ENCODE measurements around the gene C16orf86.

DNA sequence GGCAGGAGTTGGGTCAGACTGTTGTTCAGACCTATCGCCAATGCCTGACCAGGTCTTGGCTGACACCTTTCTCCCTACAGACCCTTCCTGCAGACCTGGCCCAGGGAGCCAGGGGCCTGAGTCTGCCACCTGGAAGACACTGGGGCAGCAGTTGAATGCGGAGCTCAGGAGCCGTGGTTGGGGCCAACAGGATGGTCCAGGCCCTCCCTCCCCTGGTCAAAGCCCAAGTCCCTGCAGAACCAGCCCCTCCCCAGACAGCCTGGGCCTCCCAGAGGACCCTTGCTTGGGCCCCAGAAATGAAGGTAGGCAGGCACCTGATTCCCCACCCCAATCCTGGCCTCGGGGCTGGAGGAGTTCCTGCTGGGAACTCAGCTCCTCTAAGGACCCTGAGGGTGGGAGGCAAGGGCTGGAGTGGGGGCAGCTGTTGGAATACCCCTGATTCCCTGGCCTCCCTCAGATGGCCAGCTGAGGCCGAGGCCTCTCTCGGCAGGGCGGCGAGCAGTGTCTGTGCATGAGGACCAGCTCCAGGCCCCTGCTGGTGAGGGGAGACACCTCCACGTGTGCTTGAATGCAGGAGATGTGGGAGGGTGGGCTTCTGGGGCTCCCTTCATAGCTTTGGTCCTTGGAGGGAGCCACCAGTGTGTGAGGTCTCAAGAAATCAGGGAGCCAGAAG, 10.1 kb upstream of the C16orf86 start:
- TF ChIP-seq POLR2AphosphoS5 (IDR thresholded peaks at IDR 0.05; ENCODE audit: low read depth, low read length), result no peak
- TF ChIP-seq, protein P1, sequence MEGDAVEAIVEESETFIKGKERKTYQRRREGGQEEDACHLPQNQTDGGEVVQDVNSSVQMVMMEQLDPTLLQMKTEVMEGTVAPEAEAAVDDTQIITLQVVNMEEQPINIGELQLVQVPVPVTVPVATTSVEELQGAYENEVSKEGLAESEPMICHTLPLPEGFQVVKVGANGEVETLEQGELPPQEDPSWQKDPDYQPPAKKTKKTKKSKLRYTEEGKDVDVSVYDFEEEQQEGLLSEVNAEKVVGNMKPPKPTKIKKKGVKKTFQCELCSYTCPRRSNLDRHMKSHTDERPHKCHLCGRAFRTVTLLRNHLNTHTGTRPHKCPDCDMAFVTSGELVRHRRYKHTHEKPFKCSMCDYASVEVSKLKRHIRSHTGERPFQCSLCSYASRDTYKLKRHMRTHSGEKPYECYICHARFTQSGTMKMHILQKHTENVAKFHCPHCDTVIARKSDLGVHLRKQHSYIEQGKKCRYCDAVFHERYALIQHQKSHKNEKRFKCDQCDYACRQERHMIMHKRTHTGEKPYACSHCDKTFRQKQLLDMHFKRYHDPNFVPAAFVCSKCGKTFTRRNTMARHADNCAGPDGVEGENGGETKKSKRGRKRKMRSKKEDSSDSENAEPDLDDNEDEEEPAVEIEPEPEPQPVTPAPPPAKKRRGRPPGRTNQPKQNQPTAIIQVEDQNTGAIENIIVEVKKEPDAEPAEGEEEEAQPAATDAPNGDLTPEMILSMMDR (IDR thresholded peaks at IDR 0.05 in 2 of 3, conservative IDR thresholded peaks at IDR 0.05 in 1 of 3; ENCODE audit: borderline replicate concordance in 1 of 3, insufficient read depth in 1 of 3, low read depth in 2 of 3, low read length in 2 of 3), result no peak
- TF ChIP-seq, protein P2, sequence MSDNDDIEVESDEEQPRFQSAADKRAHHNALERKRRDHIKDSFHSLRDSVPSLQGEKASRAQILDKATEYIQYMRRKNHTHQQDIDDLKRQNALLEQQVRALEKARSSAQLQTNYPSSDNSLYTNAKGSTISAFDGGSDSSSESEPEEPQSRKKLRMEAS (IDR thresholded peaks at IDR 0.05), result no peak
- TF ChIP-seq ZFX (IDR thresholded peaks at IDR 0.05), result no peak

All from HCT116 (cell line).